SK-N-SH (cell line): ENCODE data around the gene RTN4. TPM values are rescaled to one million over a fixed set of nuclear protein-coding genes. Genes with fewer than 3 reads are reported as not detected.

Experiments used
- CTCF ChIA-PET: fragments of 300-600, 350-600 bp; formaldehyde crosslinking; extraction: SDS; loops from one replicate; lab custom pipeline; 2021; lab: Yijun Ruan, JAX
- POLR2A ChIA-PET: fragments of 350-600 bp; sonication (Branson Sonifier 250); formaldehyde crosslinking; extraction: SDS; loops from one replicate; lab custom pipeline; 2020; ENCODE audit warnings: antibody characterized with exemption, inconsistent platforms; lab: Yijun Ruan, JAX
- DNase-seq: peaks from one replicate; pipeline ENCODE4 v3.0.0; 2012
- H2AFZ ChIP-seq: fragments of 200-600 bp; sonication (generic); 2 replicates; pipeline ENCODE4 v1.8.1; 2016; ENCODE audit warnings: antibody characterized with exemption, mild to moderate bottlenecking, low read depth
- H3F3A ChIP-seq: fragments of 200-600 bp; sonication (generic); replicated peaks from 2 replicates; pipeline ENCODE3; 2016; ENCODE audit warnings: antibody characterized with exemption, mild to moderate bottlenecking; ENCODE audit not compliant: insufficient read depth
- H3K27ac ChIP-seq, 2 experiments: fragments of 200-500 bp in 1 of 2; fragments of 200-600 bp in 1 of 2; sonication (Bioruptor generic) in 1 of 2; sonication (generic), shearing (Covaris generic) in 1 of 2; 2 replicates each; pipeline versions ENCODE4 v1.5.1 to v1.6.1; 2014 to 2016; ENCODE audit warnings: low read depth in 2 of 2, inconsistent platforms in 1 of 2, low read length in 1 of 2, mild to moderate bottlenecking in 1 of 2, mixed read lengths in 1 of 2
- H3K27me3 ChIP-seq: fragments of 200-600 bp; sonication (generic), shearing (Covaris generic); 2 replicates; pipeline ENCODE4 v1.6.1; 2016; ENCODE audit warnings: mixed run types; ENCODE audit not compliant: insufficient read depth
- H3K36me3 ChIP-seq, 2 experiments: fragments of 200-500 bp in 1 of 2; fragments of 200-600 bp in 1 of 2; sonication (Bioruptor generic) in 1 of 2; sonication (generic) in 1 of 2; replicated peaks in 1 of 2; 2 replicates each; pipeline versions ENCODE3 to v1.5.1; 2014 to 2016; ENCODE audit warnings: low read length in 1 of 2, mild to moderate bottlenecking in 1 of 2; ENCODE audit not compliant: insufficient read depth in 2 of 2, control insufficient read depth in 1 of 2
- H3K4me1 ChIP-seq, 2 experiments: fragments of 200-500 bp in 1 of 2; fragments of 200-600 bp in 1 of 2; sonication (Bioruptor generic) in 1 of 2; sonication (generic), shearing (Covaris generic) in 1 of 2; 2 replicates each; pipeline versions ENCODE4 v1.5.1 to v1.6.1; 2014 to 2016; ENCODE audit warnings: low read depth in 1 of 2, low read length in 1 of 2, mixed run types in 1 of 2; ENCODE audit not compliant: insufficient read depth in 2 of 2, control insufficient read depth in 1 of 2
- H3K4me2 ChIP-seq: fragments of 200-600 bp; sonication (generic), shearing (Covaris generic); 2 replicates; pipeline ENCODE4 v1.6.1; 2017; ENCODE audit warnings: mixed run types
- H3K4me3 ChIP-seq, 2 experiments: fragments of 200-500 bp in 1 of 2; fragments of 200-600 bp in 1 of 2; sonication (Bioruptor generic) in 1 of 2; sonication (generic), shearing (Covaris generic) in 1 of 2; 2 replicates each; pipeline versions ENCODE4 v1.5.1 to v1.8.1; 2014 to 2016; ENCODE audit warnings: low read depth in 2 of 2, inconsistent platforms in 1 of 2, low read length in 1 of 2, mild to moderate bottlenecking in 1 of 2, mixed read lengths in 1 of 2, moderate library complexity in 1 of 2
- H3K79me2 ChIP-seq: fragments of 200-600 bp; sonication (generic); 2 replicates; pipeline ENCODE4 v1.8.1; 2017; ENCODE audit warnings: mild to moderate bottlenecking; ENCODE audit not compliant: insufficient read depth
- H3K9ac ChIP-seq: fragments of 200-600 bp; sonication (generic); 2 replicates; pipeline ENCODE4 v1.6.1; 2017; ENCODE audit warnings: mixed run types
- H3K9me2 ChIP-seq: fragments of 200-600 bp; sonication (generic); 2 replicates; pipeline ENCODE4 v1.6.1; 2017; ENCODE audit warnings: mixed run types
- H3K9me3 ChIP-seq: fragments of 200-600 bp; sonication (generic); 2 replicates; pipeline ENCODE4 v1.6.1; 2017; ENCODE audit warnings: mixed run types, mild to moderate bottlenecking, moderate library complexity
- H4K20me1 ChIP-seq: fragments of 200-600 bp; sonication (generic); 2 replicates; pipeline ENCODE4 v1.6.1; 2017; ENCODE audit warnings: mild to moderate bottlenecking, mixed run types; ENCODE audit not compliant: insufficient read depth
- CHD2 ChIP-seq: fragments of 150-350 bp; IDR thresholded peaks from 2 replicates; pipeline ENCODE4 v1.6.1; 2018; ENCODE audit warnings: low read length; ENCODE audit not compliant: partially characterized antibody
- EP300 ChIP-seq, 2 experiments: IDR thresholded peaks; 2 replicates each; pipeline versions ENCODE4 v1.4.0 to v1.6.1; 2012; ENCODE audit warnings: borderline replicate concordance in 1 of 2, low read depth in 1 of 2, low read length in 1 of 2
- EZH2phosphoT487 ChIP-seq: fragments of 200-600 bp; sonication (generic); IDR thresholded peaks from 2 replicates; pipeline ENCODE4 v1.6.1; 2017; ENCODE audit warnings: low read depth, mixed run types, mild to moderate bottlenecking, antibody characterized with exemption, moderate library complexity, borderline replicate concordance
- FOXJ3 ChIP-seq: sonication (generic); formaldehyde crosslinking; IDR thresholded peaks from 2 replicates; pipeline ENCODE4 v1.5.1; 2020; ENCODE audit warnings: mild to moderate bottlenecking, missing genetic modification reagents
- RAD21 ChIP-seq: IDR thresholded peaks from 2 replicates; pipeline ENCODE4 v1.6.1; 2012; ENCODE audit warnings: mild to moderate bottlenecking, low read length
- RCOR1 ChIP-seq: fragments of 150-350 bp; IDR thresholded peaks from 2 replicates; pipeline ENCODE4 v1.6.1; 2017; ENCODE audit warnings: antibody characterized with exemption, low read length
- SMC3 ChIP-seq: IDR thresholded peaks from 2 replicates; pipeline ENCODE4 v1.6.1; 2012; ENCODE audit warnings: low read depth, low read length, improper control_type of control experiment
- TAF1 ChIP-seq: IDR thresholded peaks from 2 replicates; pipeline ENCODE4 v1.6.1; 2012; ENCODE audit warnings: low read depth, mild to moderate bottlenecking, low read length, moderate library complexity, borderline replicate concordance
- TCF12 ChIP-seq: IDR thresholded peaks from 2 replicates; pipeline ENCODE4 v1.4.0; 2012
- WGBS: methylation state at CpG from one replicate; pipeline ENCODE4 v1.1.6; 2017; ENCODE audit warnings: low lambda C conversion rate; 5-methylcytosine and 5-hydroxymethylcytosine counted together
- polyA plus RNA-seq, 3 experiments: library from polyadenylated mRNA; depleted of rRNA; stranded (reverse); fragments of >200 nt; gene quantifications; 2 replicates each; pipeline ENCODE4 v1.2.3, GENCODE V29; 2012
- TF ChIP-seq, protein P1 (sequence below): IDR thresholded peaks from 2 replicates; pipeline ENCODE4; 2012
- TF ChIP-seq, protein P2 (sequence below): fragments of 200-600 bp; sonication (generic); IDR thresholded peaks from 2 replicates; pipeline ENCODE4 v1.6.1; 2017; ENCODE audit warnings: antibody characterized with exemption, mild to moderate bottlenecking, moderate library complexity
- TF ChIP-seq, protein P3 (sequence below): IDR thresholded peaks from 2 replicates; pipeline ENCODE4 v1.4.0; 2012; ENCODE audit warnings: low read depth, borderline replicate concordance

The RTN4 gene
- polyA plus RNA-seq, 1 of the 3 experiments (the other 2 are of a cell fraction) = 315 TPM

DNA sequence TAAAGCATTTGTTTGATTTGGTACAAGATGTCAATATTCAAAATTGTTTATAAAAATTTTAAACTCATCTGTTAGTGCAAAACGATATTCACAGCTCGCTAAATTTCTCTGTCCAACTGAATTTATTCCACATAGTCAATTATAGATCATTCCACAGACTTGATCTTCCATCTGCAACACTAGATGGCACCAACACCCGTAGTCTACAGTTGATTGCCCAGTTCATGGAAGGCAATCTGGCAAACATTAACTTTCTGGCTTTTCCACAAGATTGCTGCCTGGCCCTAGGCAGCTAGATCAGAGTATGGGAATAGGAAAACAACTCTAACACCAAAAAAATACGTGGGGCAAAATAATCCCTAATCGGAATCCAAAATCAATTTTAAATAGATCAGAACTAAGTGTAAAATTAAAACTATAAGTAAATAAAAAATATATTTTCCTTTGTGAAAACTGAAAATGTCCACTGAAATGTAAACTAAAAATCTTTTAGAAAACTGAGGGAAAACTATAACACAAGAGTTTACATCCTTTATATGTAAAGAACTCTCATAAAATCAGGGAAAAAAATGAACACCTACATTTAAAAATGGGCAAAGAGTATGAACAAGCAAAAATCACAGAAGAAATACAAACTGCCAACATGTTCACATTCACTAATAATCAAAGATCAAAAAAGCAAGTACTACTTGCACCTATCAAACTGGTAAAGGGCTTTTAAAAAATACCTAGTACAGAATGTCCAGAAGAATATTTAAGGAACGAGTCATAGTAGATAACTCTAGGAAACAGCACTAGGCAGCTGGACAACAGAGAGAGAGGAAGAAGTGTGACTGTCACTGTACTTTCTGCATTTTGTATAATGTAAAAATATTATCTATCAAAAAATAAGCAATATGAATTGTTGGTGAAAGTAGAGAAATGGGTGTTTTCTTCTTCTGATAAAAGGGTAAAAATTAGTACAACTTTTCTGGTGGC is 35.0 kb downstream of the RTN4 start:
- H3K4me3 ChIP-seq = no peak overlapping the region; a peak in 1 of 4 replicates
- no peak overlapping the region for H2AFZ ChIP-seq
- WGBS = 21% methylated on average over 6 of the region's 6 CpGs
- ChIA-PET POLR2A (interaction anchor here (1.2 to 1.3 kb wide), 2 partner anchors 35 to 101 kb away, joined by 4 to 6 read pairs; partner anchors contain the start of gene RTN4), CTCF (interaction anchor here (0.6 to 13.2 kb wide), 31 partner anchors 9 to 491 kb away, joined by 3 to 215 read pairs (median 3); partner anchors contain the start of gene RTN4)
- peaks cover 100% of the 10 kb centered on the region for H4K20me1 ChIP-seq
- peaks cover 58% of the 10 kb centered on the region for H3F3A ChIP-seq
- no peak overlapping the region for H3K9ac ChIP-seq
- no peaks in the 10 kb centered on the region for H3K9me3 ChIP-seq
- peak; percentile 55 for DNase-seq
- H3K27ac ChIP-seq = peak overlapping the region; percentile 14 to 53
- peak; percentile 65 for TF ChIP-seq TCF12
- TF ChIP-seq, protein P1, sequence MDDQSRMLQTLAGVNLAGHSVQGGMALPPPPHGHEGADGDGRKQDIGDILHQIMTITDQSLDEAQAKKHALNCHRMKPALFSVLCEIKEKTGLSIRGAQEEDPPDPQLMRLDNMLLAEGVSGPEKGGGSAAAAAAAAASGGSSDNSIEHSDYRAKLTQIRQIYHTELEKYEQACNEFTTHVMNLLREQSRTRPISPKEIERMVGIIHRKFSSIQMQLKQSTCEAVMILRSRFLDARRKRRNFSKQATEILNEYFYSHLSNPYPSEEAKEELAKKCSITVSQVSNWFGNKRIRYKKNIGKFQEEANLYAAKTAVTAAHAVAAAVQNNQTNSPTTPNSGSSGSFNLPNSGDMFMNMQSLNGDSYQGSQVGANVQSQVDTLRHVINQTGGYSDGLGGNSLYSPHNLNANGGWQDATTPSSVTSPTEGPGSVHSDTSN = no peak
- peak; percentile 76; the same call in 1 of the 2 replicates for TF ChIP-seq SMC3
- no peak for TF ChIP-seq EZH2phosphoT487
- peak; percentile 14; the same call in 1 of the 2 replicates for TF ChIP-seq TAF1
- no peak for TF ChIP-seq FOXJ3 (CRISPR knock-in tag)
- TF ChIP-seq RAD21 = peak; percentile 93
- TF ChIP-seq, protein P2, sequence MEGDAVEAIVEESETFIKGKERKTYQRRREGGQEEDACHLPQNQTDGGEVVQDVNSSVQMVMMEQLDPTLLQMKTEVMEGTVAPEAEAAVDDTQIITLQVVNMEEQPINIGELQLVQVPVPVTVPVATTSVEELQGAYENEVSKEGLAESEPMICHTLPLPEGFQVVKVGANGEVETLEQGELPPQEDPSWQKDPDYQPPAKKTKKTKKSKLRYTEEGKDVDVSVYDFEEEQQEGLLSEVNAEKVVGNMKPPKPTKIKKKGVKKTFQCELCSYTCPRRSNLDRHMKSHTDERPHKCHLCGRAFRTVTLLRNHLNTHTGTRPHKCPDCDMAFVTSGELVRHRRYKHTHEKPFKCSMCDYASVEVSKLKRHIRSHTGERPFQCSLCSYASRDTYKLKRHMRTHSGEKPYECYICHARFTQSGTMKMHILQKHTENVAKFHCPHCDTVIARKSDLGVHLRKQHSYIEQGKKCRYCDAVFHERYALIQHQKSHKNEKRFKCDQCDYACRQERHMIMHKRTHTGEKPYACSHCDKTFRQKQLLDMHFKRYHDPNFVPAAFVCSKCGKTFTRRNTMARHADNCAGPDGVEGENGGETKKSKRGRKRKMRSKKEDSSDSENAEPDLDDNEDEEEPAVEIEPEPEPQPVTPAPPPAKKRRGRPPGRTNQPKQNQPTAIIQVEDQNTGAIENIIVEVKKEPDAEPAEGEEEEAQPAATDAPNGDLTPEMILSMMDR = peak; percentile 68
- peak; percentile 68 for TF ChIP-seq CHD2
- TF ChIP-seq EP300 (IDR thresholded peaks at IDR 0.05; ENCODE audit: borderline replicate concordance in 1 of 2, low read depth in 1 of 2, low read length in 1 of 2) = no peak
- TF ChIP-seq RCOR1 = peak; percentile 74
- TF ChIP-seq, protein P3, sequence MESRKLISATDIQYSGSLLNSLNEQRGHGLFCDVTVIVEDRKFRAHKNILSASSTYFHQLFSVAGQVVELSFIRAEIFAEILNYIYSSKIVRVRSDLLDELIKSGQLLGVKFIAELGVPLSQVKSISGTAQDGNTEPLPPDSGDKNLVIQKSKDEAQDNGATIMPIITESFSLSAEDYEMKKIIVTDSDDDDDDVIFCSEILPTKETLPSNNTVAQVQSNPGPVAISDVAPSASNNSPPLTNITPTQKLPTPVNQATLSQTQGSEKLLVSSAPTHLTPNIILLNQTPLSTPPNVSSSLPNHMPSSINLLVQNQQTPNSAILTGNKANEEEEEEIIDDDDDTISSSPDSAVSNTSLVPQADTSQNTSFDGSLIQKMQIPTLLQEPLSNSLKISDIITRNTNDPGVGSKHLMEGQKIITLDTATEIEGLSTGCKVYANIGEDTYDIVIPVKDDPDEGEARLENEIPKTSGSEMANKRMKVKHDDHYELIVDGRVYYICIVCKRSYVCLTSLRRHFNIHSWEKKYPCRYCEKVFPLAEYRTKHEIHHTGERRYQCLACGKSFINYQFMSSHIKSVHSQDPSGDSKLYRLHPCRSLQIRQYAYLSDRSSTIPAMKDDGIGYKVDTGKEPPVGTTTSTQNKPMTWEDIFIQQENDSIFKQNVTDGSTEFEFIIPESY = no peak
- TF ChIP-seq, all 33 proteins: peak for 7
- H3K79me2 ChIP-seq = peaks cover 100% of the 10 kb centered on the region
- H3K4me2 ChIP-seq = no peak overlapping the region
- H3K9me2 ChIP-seq = no peaks in the 10 kb centered on the region
- no peaks in the 10 kb centered on the region for H3K27me3 ChIP-seq
- peaks cover 6 to 58% of the 10 kb centered on the region in 2 experiments; a peak in 3 of 4 replicates for H3K4me1 ChIP-seq
- H3K36me3 ChIP-seq = peaks cover 20 to 55% of the 10 kb centered on the region in 2 experiments
